DMS 273 (cell line): Measurements from ENCODE around the gene NAA15.
"Not testable (repeated sequence)": the region's sequence is repeated elsewhere in the genome, so short reads cannot be mapped to it uniquely, and the experiment has no call there.

ENCODE experiments used
- DNase-seq: peaks from one replicate; lab custom pipeline; 2025; ENCODE audit not compliant: unreplicated experiment; lab: John Stamatoyannopoulos, UW

NAA15 gene

DNA sequence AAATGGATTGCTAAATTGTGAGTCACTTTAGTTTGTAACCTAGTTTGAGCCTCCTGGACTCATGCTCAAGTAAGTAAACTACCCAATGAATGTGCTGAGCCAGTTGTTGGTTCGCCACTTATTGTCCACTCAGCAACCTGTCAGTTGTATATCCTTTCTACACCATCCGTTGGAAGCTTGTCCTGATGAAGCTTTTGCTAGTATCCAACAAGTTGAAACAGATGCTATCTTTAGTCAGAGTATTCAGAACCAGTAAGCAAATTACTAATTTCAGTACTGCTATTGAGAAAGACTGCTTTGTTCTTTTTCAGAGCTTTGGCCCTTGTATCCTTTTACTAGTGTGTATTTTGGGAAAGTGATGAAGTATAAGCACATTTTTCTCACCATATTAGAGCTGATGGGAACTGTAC is 4.3 kb upstream of the NAA15 start:
- DNase-seq: no peak

DNA sequence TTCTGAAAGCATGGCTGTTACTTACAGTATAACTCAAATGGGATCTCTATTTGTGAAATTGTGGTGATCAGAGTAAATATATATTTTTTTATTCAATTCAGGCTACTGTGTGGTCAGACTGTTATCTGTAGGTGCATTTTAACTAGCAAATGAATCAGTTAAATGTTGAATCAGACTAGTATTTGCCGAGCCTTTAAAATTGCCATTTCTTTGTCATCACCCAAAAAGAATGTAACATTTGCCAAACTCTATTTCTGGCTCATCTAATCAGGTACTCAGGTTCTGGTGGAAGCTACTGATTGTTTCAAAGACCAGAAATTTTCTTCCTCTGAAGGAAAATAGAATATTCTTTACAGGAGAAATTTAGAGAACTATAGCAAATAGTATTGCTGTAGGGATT is 1.8 kb upstream of the NAA15 start:
- DNase-seq: no peak

DNA sequence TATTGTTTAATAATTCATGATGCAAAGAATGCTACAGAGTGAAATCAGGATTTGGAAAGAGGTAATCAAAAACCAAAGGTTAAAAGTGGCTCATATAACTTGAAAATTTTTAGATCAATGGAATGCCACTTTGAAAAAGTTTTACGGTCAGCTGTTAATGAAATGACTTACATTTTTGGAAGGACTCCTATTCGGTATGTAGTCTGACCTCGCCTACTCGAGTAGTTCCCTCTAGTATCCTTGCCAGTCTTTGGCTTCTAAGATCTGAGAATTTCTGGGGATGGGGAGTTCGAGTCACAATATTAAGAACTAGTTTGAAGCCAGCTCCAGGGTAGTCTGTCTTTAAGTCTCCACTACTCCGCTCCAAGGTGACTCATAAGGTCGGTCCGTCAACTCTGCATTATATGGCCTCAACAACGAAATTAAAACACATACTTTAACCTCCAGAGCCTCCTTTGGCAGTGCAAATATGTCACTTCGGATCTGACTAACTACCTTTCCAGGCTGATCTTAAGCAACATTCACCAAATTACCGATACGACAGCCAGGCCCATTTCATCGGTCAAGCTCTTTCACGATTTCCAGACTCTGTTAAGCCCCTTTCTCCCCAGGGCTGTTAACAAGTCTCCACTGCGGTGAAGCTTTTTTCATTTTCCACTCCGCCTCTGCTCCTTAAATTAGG is 733 bp upstream of the NAA15 start:
- DNase-seq: peak; percentile 51

DNA sequence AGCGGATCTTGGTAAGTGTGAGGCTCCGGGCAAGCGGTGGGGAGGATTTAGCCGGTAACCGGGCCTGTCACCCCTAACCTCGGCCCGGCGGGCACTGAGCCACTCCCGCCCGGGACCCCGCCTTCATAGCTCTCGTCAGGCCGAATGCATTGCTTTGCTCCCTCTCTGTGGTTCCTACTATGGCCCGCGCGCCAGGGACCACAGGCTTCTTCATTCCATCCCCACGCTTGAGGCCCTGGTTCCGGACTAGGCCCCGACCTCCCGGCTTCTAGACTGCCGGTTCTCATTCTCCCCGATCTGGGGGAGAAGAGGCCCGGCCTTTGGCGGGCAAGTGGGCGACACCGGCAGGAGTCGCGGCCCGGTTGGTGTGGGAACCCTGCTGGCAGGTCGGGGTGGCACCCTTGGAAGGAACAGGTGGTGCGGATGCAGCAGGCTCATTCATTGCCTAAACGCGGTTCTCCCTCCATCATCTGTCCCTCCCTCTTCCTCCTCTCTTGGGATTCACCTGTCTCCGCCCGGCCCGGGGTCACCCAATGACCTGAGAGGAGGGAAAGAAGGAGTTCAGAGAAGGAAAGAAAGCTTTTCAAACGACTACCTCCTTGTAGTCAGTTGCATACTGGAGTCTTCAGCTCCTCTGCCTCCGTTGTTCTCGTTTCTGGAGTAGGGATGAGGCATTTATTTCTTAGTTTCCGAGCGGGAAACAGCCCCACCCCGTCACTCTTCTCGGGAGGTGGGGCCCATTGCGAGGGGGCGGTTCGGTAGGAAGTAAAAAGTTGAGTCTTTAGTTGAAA is 711 bp downstream of the NAA15 start, which contains the start of gene NDUFC1:
TSS of gene NDUFC1 (minus strand) at position 657 of the 791 bp plus-strand sequence. CDS start 6,679 bp downstream, outside the sequence.
- peak; percentile 82 for DNase-seq

DNA sequence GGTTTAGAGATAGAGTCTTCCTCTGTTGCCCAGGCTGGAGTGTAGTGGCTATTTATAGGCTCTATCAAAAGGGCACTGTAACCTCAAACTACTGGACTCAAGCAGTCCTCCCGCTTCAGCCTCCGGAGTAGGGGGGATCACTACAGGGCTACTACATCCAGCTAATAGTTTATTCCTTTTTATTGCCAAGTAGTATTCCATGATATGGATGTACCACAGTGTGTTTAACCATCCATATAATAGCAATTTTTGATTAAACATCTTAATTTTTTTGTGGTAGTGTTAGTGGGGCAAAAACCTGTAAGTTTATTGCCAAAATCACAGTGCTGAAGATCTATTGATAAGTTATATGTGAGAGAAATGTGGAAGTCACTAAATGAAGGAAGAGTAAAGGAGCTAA is 3.6 kb downstream of the NAA15 start:
- no peak for DNase-seq

DNA sequence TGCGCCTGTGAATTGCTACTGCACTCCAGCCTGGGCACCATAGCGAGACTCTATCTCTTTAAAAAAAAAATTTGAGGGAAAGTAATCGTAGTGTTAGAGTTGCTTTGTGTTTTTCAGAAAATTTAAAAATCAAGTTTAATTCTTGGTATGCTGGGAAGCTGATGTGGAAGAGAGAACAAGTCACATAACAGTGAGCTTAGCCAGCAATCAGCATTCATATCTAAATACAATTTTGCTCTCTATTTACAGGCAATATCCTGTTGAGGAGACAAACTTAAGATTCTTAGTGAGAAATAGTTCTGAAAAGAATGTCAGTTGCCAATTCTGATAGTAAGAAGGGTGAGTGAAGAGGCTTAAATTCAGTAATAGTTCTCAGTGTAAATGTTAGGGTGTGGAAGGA is 10.6 kb downstream of the NAA15 start:
- DNase-seq: no peak

DNA sequence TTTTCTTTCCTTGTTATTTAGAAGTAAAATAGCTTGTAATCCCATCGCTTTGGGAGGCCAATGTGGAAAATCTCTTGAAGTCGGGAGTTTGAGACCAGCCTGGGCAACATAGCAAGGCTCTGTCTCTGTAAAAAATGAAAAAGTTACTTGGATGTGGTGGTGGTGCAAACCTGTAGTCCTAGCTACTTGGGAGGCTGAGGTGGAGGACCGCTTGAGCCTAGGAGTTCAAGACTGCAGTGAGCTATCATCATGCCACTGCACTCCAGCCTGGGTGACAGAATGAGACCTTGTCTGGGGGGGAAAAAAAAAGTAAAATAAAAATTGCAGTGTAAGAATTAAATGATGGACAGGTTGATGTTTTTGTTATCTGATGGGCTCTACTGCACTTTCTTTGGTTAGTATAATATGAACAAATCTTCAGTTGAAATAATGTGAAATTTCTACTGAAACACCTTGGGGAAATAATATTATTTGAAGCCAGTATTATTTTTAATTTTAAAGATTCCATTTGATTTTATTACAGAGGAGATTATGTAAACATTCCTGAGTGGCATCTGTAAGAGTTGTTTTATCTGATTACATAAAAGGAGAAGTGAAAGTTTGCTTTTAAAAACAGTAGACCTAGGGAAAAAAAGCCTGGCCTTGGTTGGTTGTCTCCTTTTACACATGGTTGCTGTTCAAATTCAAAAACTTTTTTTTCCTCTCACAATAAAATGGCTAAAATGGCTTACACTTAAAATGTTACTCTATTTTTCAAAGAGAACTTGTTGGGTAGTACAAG is 11.4 kb downstream of the NAA15 start:
- no peak for DNase-seq

DNA sequence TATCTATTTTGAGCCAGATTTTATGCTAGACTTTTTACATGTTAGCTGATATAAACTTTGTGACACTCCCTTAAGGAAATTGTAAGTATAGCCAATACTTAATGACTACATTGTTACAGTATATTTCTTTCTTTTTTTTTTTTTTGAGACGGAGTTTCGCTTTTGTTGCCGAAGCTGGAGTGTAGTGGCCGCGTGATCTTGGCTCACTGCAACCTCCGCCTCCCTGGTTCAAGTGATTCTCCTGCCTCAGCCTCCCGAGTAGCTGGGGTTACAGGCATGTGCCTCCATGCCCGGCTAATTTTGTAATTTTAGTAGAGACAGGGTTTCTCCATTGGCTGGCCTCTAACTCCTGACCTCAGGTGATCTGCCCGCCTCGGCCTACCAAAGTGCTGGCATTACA is 12.1 kb downstream of the NAA15 start:
- not testable (repeated sequence) for DNase-seq

DNA sequence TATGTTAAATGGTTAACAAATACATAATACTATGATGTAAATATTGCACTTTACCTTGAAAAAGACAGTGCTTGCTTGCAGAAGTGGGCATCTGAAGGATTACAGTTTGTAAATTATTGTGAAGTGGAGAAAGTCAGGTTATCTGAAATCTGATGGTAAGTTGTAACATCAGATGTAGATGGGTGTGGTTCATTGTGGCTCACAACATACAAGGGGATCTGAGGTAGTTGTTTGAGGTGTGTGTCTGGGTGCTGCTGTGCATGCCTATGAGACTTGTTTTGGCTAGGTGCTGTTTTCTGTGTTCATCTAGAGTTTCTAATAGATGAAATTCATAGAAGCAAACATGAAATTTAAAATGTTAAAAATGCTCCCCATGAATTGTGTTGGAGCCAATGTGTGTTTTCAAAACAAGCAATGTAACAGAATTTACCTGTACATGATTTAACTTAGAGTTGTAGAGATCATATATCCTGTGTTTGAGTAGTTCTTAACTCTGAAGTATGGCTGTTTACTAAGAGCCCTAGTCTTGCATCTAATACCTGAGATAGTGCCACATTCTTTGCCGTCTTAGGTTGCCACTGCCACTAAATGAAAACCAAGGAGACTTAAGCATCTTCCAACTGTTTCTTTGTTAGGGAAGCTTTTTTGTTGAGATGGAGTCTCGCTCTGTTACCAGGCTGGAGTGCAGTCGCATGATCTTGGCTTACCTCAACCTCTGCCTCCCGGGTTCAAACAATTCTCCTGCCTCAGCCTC is 12.9 kb downstream of the NAA15 start:
- DNase-seq: no peak

DNA sequence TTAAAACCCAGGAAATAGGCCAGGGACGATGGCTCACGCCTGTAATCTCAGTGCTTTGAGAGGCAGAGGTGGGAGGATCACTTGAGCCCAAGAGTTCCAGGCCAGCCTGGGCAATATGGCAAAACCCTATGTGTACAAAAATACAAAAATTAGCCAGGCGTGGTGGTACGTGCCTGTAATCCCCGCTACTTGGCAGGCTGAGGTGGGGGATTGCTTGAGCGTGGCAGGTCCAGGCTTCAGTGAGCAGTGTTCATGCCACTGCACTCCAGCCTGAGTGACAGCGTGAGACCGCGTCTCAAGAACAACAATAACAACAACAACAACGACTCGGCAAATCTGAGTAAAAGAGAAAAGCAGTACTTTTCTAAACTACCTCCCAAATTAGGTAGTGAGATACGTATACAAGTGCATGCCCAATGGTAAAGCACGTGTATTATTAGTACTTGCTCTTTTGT is 13.9 kb downstream of the NAA15 start:
- DNase-seq: no peak

DNA sequence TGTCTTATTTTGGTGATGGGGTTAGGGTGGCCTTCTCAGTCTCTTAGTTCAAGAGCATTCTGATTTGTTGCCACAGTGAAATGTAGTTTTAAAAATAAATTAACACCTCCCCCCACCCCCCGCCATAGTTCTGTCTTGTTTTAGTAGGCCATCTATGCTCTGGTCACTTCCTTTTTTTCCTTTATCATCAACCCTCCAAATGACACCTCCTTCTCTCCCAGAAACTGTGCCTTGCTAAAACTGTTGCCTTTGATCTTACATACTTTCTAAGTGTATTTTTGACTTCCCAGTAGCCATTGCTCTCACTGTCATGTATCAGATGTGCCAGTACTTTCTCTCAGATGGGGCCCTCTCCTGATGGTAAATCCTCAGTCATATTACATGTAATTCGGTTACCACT is 15.4 kb downstream of the NAA15 start:
- DNase-seq: no peak

DNA sequence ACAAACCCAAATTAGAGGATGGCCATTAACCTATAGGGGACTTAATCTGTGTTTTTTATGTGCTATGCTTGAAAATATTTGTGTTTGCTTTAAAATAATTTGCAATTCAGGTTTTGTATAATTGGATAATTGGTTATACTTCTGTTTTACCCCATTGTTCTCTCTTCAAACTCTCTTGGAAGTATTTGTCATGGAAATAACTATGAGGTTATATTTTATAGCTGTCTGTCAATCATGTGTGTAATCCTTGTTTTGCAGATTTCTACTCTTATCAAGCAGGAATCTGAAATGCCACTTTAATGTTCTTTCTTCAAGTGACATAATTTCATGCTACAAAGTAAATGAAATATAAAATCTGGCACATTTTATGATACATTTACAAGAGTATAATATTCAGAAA is 16.3 kb downstream of the NAA15 start:
- DNase-seq: no peak

DNA sequence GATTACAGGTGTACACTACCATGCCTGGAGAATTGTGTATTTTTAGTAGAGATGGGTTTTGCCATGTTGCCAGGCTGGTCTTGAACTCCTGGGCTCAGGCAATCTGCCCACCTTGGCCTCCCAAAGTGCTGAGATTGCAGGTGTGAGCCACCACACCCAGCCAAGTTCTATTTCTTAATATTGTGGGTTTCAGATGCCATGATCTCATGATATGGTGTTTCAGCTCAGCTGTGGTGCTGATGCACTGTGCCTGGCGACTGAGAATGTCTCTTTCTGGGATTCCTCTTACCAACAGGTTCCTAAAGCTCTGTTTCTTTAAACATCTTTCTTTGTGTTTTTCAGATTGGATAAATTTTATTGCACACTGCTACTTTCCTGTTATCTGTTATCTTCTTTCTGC is 18.3 kb downstream of the NAA15 start:
- DNase-seq: no peak

DNA sequence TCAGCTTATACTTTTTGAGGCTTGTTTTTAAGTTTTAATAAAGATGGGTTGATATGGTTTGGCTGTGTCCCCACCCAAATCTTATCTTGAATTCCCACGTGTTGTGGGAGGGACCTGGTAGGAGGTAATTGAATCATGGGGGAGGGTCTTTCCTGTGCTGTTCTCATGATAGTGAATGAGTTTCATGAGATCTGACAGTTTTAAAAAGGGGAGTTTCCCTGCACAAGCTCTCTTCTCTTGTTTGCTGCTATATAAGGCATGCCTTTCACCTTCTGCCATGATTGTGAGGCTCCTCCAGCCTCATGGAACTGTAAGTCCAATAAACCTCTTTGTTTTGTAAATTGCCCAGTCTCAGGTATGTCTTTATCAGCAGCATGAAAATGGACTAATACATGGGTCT is 20.8 kb downstream of the NAA15 start:
- DNase-seq: not testable (repeated sequence)

DNA sequence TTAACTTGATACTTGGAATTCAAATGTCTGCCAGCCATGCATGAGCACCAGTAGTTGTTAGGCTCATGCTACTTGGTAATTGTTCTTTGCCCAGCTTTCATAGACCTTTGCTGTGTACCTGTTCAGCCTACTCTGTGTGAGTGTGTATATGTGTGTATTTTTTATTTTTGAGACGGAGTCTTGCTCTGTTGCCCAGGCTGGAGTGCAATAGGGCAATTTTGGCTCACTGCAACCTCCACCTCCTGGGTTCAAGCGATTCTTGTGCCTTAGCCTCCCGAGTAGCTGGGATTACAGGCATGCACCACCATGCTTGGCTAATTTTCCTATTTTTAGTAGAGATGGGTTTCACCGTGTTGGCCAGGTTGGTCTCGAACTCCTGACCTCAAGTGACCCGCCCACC is 21.2 kb downstream of the NAA15 start:
- not testable (repeated sequence) for DNase-seq

DNA sequence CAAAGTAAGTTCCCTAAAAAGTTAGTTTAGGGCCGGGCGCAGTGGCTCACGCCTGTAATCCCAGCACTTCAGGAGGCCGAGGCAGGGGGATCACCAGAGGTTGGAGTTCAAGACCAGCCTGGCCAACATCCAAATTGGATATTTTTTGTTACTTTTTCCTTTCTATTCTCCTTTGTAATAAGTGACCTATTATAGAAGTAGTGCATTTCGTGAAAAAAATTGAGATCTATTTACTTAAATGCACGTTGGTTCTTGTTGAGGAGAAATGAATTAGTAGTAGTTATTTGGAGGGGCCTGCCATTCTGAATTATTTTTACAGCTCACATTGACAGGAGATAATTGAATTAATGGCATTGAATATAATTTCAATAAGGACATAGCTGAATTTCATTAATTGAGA is 23.3 kb downstream of the NAA15 start:
- DNase-seq: no peak

DNA sequence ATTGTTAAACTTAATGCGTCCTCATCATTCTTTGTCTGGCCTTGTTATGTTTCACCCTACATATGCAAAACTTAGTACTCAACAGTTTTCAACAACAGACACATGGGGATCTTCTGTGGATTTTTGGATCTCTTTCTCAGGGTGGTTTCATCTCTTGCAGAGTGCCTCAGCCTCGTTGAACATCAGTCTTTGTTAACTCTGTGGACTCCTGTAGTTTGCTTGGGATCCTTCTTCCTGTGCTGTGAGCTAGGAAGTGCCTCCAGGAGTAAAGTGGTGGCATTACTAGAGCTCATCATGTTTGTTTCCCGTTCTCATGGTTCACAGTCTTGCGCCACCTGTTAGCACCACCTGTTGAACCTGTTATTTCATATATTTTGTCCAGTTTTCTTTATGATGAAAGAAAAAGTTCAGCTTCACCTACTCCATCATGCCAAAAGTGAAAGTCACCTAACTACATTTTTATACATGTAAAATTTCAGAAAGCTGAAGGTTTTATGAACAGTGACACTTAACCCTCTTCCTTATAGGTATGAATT is 28.4 kb downstream of the NAA15 start:
- peak; percentile 14 for DNase-seq

DNA sequence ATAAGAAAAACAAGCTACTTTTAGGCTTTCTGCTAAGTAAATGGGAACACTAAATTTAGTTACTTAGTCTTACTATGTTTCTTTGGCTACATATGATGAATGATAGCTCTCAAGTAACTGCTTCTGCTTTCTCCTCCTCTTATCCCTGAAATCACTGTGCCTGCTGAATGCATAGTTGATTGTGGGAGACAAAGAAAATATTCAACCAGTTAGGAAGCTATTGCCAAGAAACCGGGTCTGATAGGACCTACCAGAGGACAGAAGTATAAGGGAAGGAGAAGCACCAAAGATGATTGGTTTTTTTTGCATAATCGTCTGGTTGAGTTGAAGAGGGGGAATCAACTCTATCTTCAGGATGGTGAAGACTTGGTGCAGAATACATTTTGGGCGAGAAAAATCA is 29.0 kb downstream of the NAA15 start:
- DNase-seq: no peak

DNA sequence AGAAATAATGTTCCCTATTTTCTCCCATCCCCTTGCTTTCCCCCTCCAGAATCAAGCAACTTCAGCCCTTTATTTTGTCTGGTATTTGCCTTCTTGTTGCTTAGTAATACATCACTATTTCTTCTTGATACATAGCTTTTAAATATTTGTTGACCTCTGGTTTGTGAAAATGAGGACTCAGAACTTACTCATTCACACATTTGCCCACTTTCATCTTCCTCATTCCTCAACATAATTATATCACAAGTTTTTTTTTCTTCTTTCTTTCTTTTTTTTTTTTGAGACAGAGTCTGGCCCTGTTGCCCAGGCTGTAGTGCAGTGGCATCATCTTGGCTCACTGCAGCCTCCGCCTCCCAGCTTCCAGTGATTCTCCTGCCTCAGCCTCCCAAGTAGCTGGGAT is 29.9 kb downstream of the NAA15 start:
- no peak for DNase-seq

DNA sequence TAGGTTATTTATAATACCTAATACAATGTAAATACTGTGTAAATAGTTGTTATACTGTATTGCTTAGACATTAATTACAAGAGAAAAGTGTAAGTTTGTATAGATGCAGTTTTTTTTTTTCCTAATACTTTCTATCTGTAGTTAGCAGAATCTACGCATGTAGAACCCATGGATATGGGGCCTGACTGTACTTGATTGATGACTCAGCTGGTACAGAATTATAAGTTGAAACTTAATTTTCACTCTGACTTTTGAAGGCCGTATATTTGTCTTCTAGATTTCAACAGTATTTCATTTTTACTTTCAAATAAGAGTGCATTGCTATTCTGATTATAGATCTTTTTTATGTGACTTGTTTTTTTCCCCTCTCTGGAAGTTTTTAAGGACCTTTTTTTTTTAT is 31.7 kb downstream of the NAA15 start:
- no peak for DNase-seq

DNA sequence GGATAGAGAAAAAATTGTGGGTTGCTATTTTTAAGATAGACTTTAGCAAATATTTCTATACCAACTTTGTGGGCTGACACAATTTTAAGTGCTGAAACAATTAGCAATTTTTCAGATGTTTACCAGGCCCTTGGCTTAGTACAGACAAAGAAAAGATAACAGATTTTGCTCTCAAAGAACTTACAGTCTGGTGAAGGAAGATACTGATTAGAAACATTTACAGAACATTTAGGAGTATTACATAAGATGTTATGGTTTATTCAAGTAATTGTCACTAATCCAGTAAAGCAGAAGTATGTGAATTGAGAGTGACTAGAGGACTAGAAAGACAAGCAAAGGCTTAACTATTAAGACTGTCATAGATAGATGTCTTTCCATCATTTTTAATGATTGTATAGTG is 36.3 kb downstream of the NAA15 start:
- no peak for DNase-seq
